ENCODE measurements around the gene RSPRY1. TPM values are rescaled to one million over a fixed set of nuclear protein-coding genes. Genes with fewer than 3 reads are reported as not detected.

The RSPRY1 gene
- total RNA-seq, 1 experiment from 2014 or later = 24.9 TPM

- TF ChIP-seq, protein P1, sequence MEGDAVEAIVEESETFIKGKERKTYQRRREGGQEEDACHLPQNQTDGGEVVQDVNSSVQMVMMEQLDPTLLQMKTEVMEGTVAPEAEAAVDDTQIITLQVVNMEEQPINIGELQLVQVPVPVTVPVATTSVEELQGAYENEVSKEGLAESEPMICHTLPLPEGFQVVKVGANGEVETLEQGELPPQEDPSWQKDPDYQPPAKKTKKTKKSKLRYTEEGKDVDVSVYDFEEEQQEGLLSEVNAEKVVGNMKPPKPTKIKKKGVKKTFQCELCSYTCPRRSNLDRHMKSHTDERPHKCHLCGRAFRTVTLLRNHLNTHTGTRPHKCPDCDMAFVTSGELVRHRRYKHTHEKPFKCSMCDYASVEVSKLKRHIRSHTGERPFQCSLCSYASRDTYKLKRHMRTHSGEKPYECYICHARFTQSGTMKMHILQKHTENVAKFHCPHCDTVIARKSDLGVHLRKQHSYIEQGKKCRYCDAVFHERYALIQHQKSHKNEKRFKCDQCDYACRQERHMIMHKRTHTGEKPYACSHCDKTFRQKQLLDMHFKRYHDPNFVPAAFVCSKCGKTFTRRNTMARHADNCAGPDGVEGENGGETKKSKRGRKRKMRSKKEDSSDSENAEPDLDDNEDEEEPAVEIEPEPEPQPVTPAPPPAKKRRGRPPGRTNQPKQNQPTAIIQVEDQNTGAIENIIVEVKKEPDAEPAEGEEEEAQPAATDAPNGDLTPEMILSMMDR (IDR thresholded peaks at IDR 0.05 in 2 of 3, conservative IDR thresholded peaks at IDR 0.05 in 1 of 3; ENCODE audit: borderline replicate concordance in 1 of 3, insufficient read depth in 1 of 3, low read depth in 2 of 3, low read length in 2 of 3) = no peak
- TF ChIP-seq SIN3A (IDR thresholded peaks at IDR 0.05; ENCODE audit: low read depth) (no peak), ZFX (IDR thresholded peaks at IDR 0.05) (no peak), EGR1 (IDR thresholded peaks at IDR 0.05; ENCODE audit: low read depth) (no peak), SRF (IDR thresholded peaks at IDR 0.05; ENCODE audit: low read depth) (no peak), POLR2AphosphoS5 (IDR thresholded peaks at IDR 0.05; ENCODE audit: low read depth, low read length) (no peak), CBX3 (IDR thresholded peaks at IDR 0.05; ENCODE audit: low read depth) (no peak), POLR2A (IDR thresholded peaks at IDR 0.05; ENCODE audit: borderline replicate concordance, extremely low read depth, insufficient read depth, insufficient read length) (no peak)
Measured at GRCh38 chr16:57223057-57223456, 36.9 kb downstream of the RSPRY1 start (continued).

DNA sequence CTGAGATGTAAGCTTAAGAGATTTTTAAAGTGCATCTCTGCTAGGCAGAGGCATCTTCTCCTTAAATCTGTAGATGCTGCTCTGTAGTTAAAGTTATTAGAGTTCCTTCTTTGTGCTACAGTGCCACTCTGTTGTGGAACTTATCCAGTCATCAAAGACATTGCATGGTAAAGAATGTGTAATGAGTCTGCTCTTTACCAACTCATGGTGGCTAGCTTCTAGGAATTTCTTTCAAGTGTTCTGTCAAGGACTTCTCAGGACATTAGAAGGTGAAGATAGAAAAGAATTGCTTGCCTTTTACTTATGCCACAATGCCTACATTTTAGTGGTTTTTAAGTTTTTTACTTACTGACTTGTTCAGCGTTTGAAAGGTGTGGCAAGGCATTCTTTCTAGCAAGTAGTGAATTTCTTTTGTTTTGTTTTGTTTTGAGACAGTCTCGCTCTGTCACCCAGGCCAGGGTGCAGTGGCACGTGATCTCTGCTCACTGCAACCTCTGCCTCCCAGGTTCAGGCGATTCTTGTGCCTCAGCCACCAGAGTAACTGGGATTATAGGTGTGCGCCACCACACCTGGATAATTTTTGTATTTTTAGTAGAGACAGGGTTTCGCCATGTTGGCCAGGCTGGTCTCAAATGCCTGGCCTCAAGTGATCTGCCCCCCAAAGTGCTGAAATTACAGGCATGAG is 38.7 kb downstream of the RSPRY1 start:
- Histone ChIP-seq H3K4me1 (ENCODE audit: control insufficient read depth in 1 of 2, insufficient read depth in 2 of 2, low read length in 2 of 2) (peaks cover 0 to 6% of the 10 kb centered on the region in 2 experiments; a peak in 1 of 4 replicates), H3K27ac (ENCODE audit: low read depth, low read length) (no peak overlapping the region), H3K9me3 (ENCODE audit: control insufficient read depth in 1 of 2, insufficient read depth in 1 of 2, low read depth in 1 of 2, low read length in 2 of 2) (no peaks in the 10 kb centered on the region), H2AFZ (ENCODE audit: low read depth, low read length, poor library complexity, severe bottlenecking) (no peak overlapping the region), H3K36me3 (ENCODE audit: control insufficient read depth in 1 of 2, insufficient read depth in 2 of 2, low read length in 2 of 2) (peaks cover 41 to 44% of the 10 kb centered on the region in 2 experiments), H4K20me1 (ENCODE audit: insufficient read depth) (no peaks in the 10 kb centered on the region), H3K9ac (ENCODE audit: low read length) (no peak overlapping the region), H3K4me2 (ENCODE audit: low read length) (no peak overlapping the region), H3K79me2 (ENCODE audit: insufficient read depth, low read length) (no peaks in the 10 kb centered on the region), H3K27me3 (ENCODE audit: insufficient read depth, low read length) (no peaks in the 10 kb centered on the region), H3K9me2 (ENCODE audit: insufficient read depth) (no peaks in the 10 kb centered on the region; the same call in 1 of the 2 replicates), H3K4me3 (replicated peaks in 1 of 2; ENCODE audit: low read depth in 1 of 2, low read length in 2 of 2) (no peak overlapping the region)
- BruUV-seq (replicated peaks) = no TSS peak
- intact Hi-C loops (cut with micrococcal nuclease) = no loop called here
- ChIA-PET RAD21 (ENCODE audit: low non-redundant PET in 1 of 2, low total read pairs in 2 of 2, uncharacterized antibody in 2 of 2, unreplicated experiment in 2 of 2) (no interaction called here), POLR2A (no interaction called here), CTCF (no interaction called here)
- no peak for DNase-seq (ENCODE audit: low read depth, low spot score)
- ATAC-seq = no peak
- TF ChIP-seq POLR2A (IDR thresholded peaks at IDR 0.05; ENCODE audit: borderline replicate concordance, extremely low read depth, insufficient read depth, insufficient read length) (no peak), CBX3 (IDR thresholded peaks at IDR 0.05; ENCODE audit: low read depth) (no peak), SIN3A (IDR thresholded peaks at IDR 0.05; ENCODE audit: low read depth) (no peak), FOSL1 (IDR thresholded peaks at IDR 0.05; ENCODE audit: low read depth) (no peak), EZH2 (IDR thresholded peaks at IDR 0.05) (no peak), EGR1 (IDR thresholded peaks at IDR 0.05; ENCODE audit: low read depth) (no peak), RAD21 (IDR thresholded peaks at IDR 0.05; ENCODE audit: low read depth) (no peak), EZH2phosphoT487 (IDR thresholded peaks at IDR 0.05; ENCODE audit: borderline replicate concordance) (no peak), POLR2AphosphoS5 (IDR thresholded peaks at IDR 0.05; ENCODE audit: low read depth, low read length) (no peak), JUND (IDR thresholded peaks at IDR 0.05) (no peak), ELF1 (IDR thresholded peaks at IDR 0.05; ENCODE audit: borderline replicate concordance, low read depth) (no peak), TCF7L2 (IDR thresholded peaks at IDR 0.05; ENCODE audit: borderline replicate concordance, extremely low read depth, insufficient read depth, insufficient read length) (no peak), ZFX (IDR thresholded peaks at IDR 0.05) (no peak), REST (IDR thresholded peaks at IDR 0.05; ENCODE audit: low read depth) (no peak), ZNF274 (IDR thresholded peaks at IDR 0.05; ENCODE audit: low read depth, low read length) (no peak)
- TF ChIP-seq, protein P1 (IDR thresholded peaks at IDR 0.05 in 2 of 3, conservative IDR thresholded peaks at IDR 0.05 in 1 of 3; ENCODE audit: borderline replicate concordance in 1 of 3, insufficient read depth in 1 of 3, low read depth in 2 of 3, low read length in 2 of 3) = no peak

Data from HCT116 (cell line).